GM06990 (cell line): Measurements from ENCODE around the gene G0S2.

Experiments
- DNase-seq: peaks from one replicate; pipeline ENCODE4 v3.0.0-alpha.2; 2011; ENCODE audit not compliant: insufficient read length; ENCODE audit errors: extremely low read depth
- H3K27me3 ChIP-seq: replicated peaks from 2 replicates; pipeline ENCODE4 v1.6.0; 2011; ENCODE audit warnings: low read length; ENCODE audit not compliant: control insufficient read depth, insufficient read depth
- H3K36me3 ChIP-seq: 2 replicates; pipeline ENCODE4 v1.5.1; 2011; ENCODE audit warnings: low read length; ENCODE audit not compliant: control insufficient read depth, insufficient read depth
- H3K4me3 ChIP-seq: replicated peaks from 2 replicates; pipeline ENCODE4 v1.5.1; 2011; ENCODE audit warnings: low read depth, mild to moderate bottlenecking, control low read depth, low read length
- TF ChIP-seq, protein P1 (sequence below): IDR thresholded peaks from 2 replicates; pipeline ENCODE4 v1.5.1; 2011; ENCODE audit warnings: low read length, control low read depth, mild to moderate bottlenecking, inconsistent platforms; ENCODE audit not compliant: insufficient read depth, poor library complexity, severe bottlenecking

The G0S2 gene

DNA sequence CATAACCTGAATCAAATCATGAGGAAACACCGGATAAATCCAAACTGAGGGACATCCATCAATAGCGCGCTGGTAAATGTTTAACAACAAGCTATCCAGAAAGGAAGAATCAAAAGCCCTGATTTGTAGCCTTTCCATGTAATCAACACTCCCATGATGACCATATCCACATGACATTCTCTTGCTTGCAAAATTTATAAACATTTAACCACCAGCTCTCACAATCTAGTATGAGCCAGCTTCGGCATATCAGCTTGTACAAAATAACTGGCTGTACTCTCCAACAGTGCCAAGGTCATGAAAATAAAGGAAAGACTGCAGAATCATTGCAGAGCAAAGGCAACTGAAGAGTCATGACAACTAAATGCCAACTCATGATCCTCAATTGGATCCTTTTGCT lies 45.1 kb downstream of the G0S2 start:
- Histone ChIP-seq H3K36me3 (no peaks in the 10 kb centered on the region), H3K27me3 (no peaks in the 10 kb centered on the region), H3K4me3 (no peak overlapping the region)
- TF ChIP-seq, protein P1, sequence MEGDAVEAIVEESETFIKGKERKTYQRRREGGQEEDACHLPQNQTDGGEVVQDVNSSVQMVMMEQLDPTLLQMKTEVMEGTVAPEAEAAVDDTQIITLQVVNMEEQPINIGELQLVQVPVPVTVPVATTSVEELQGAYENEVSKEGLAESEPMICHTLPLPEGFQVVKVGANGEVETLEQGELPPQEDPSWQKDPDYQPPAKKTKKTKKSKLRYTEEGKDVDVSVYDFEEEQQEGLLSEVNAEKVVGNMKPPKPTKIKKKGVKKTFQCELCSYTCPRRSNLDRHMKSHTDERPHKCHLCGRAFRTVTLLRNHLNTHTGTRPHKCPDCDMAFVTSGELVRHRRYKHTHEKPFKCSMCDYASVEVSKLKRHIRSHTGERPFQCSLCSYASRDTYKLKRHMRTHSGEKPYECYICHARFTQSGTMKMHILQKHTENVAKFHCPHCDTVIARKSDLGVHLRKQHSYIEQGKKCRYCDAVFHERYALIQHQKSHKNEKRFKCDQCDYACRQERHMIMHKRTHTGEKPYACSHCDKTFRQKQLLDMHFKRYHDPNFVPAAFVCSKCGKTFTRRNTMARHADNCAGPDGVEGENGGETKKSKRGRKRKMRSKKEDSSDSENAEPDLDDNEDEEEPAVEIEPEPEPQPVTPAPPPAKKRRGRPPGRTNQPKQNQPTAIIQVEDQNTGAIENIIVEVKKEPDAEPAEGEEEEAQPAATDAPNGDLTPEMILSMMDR: no peak
- no peak for DNase-seq

DNA sequence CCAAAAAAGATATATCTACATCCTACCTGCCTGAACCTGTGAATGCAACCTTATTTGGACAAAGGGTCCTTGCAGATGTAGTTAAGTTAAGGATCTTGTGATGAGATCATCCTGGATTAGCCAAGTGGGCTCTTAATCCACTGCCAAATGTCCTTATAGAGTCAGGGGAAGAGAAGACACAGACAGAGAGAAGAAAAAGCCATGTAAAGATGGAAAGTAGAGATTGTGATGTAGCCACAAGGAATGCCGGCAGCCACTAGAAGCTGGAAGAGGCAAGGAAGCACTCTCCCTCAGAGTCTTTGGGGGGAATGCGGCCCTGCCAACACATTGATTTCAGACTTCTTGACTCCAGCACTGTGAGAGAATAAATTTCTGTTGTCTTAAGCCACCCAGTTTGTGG lies 45.6 kb downstream of the G0S2 start:
- Histone ChIP-seq H3K36me3 (no peaks in the 10 kb centered on the region), H3K4me3 (no peak overlapping the region), H3K27me3 (no peaks in the 10 kb centered on the region)
- TF ChIP-seq, protein P1: no peak
- DNase-seq: no peak

GRCh38 chr1:209721323-209721722 lies 46.1 kb downstream of the G0S2 start:
- Histone ChIP-seq H3K4me3 (no peak overlapping the region), H3K36me3 (no peaks in the 10 kb centered on the region), H3K27me3 (no peaks in the 10 kb centered on the region)
- TF ChIP-seq, protein P1: no peak
- DNase-seq: no peak

DNA sequence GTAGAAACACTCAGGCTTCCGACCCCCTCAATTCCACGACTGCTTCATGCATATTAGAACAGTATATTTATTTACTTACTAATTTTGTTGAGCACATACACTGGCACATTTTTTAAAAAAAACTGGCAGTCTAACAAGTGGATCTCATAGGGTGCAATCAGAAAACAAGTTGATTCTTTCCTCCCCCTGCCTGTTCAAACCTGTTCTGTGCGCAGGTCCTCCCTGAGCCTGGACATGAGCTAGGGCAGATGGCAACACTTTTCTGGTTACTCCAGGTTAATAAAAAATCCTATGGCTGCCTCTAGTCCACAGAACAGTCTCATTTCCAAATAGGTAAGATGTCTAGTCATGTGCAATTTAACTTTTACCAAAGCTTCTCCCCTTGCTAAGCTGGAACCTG lies 48.1 kb downstream of the G0S2 start:
- Histone ChIP-seq H3K36me3 (no peaks in the 10 kb centered on the region), H3K4me3 (no peak overlapping the region), H3K27me3 (no peaks in the 10 kb centered on the region)
- TF ChIP-seq, protein P1: no peak
- DNase-seq: no peak

- Histone ChIP-seq H3K27me3 (no peaks in the 10 kb centered on the region), H3K4me3 (no peak overlapping the region), H3K36me3 (no peaks in the 10 kb centered on the region)
- peak; percentile 30 for DNase-seq
- TF ChIP-seq, protein P1: no peak
These were observed 48.8 kb downstream of the G0S2 start for GRCh38 chr1:209723756-209724693.
